GM23338 (cell line): ENCODE data around the gene ECE2. TPM values are rescaled to one million over a fixed set of nuclear protein-coding genes. Genes with fewer than 3 reads are reported as not detected.

ENCODE experiments used
- ATAC-seq: fragments of 200-7000 bp; cut with Tn5 transposase; 3 replicates; pipeline ENCODE4 v1.9.1; 2020
- DNase-seq: peaks from one replicate; pipeline ENCODE4 v3.0.0-alpha.2; 2015; ENCODE audit warnings: low spot score
- H2AFZ ChIP-seq: fragments of 200-600 bp; sonication (generic); 2 replicates; pipeline ENCODE4 v1.8.0; 2016; ENCODE audit warnings: antibody characterized with exemption, mild to moderate bottlenecking, moderate library complexity
- H3F3A ChIP-seq: fragments of 200-600 bp; sonication (generic); replicated peaks from 2 replicates; pipeline ENCODE4 v1.8.0; 2017; ENCODE audit warnings: antibody characterized with exemption, mixed run types, low read depth
- H3K27ac ChIP-seq: fragments of 200-600 bp; sonication (generic); 2 replicates; pipeline ENCODE4 v1.6.1; 2016; ENCODE audit warnings: low read depth
- H3K27me3 ChIP-seq: fragments of 200-600 bp; sonication (generic); 2 replicates; pipeline ENCODE4 v1.8.0; 2016; ENCODE audit warnings: mild to moderate bottlenecking, mixed run types, moderate library complexity; ENCODE audit not compliant: insufficient read depth
- H3K36me3 ChIP-seq: fragments of 200-600 bp; sonication (generic); 2 replicates; pipeline ENCODE4 v1.8.0; 2016; ENCODE audit warnings: mild to moderate bottlenecking; ENCODE audit not compliant: insufficient read depth
- H3K4me1 ChIP-seq: fragments of 200-600 bp; sonication (generic); 2 replicates; pipeline ENCODE4 v1.8.0; 2016; ENCODE audit warnings: mild to moderate bottlenecking, moderate library complexity; ENCODE audit not compliant: insufficient read depth
- H3K4me2 ChIP-seq: fragments of 200-600 bp; sonication (generic); 2 replicates; pipeline ENCODE4 v1.7.1; 2017; ENCODE audit warnings: mixed run types
- H3K4me3 ChIP-seq: fragments of 200-600 bp; sonication (generic); 2 replicates; pipeline ENCODE4 v1.6.1; 2016; ENCODE audit warnings: mixed run types
- H3K79me2 ChIP-seq: fragments of 200-600 bp; sonication (generic); replicated peaks from 2 replicates; pipeline ENCODE4 v1.8.0; 2017; ENCODE audit warnings: mild to moderate bottlenecking; ENCODE audit not compliant: insufficient read depth
- H3K9me2 ChIP-seq: fragments of 200-600 bp; sonication (generic); 2 replicates; pipeline ENCODE4 v1.8.0; 2017; ENCODE audit not compliant: insufficient read depth
- H4K20me1 ChIP-seq: fragments of 200-600 bp; sonication (generic); replicated peaks from 2 replicates; pipeline ENCODE4 v1.8.0; 2017; ENCODE audit warnings: mild to moderate bottlenecking; ENCODE audit not compliant: insufficient read depth
- H3K27ac Mint-ChIP-seq: 2 replicates; pipeline ENCODE4 v1.8.0; 2020; ENCODE audit warnings: inconsistent platforms, mild to moderate bottlenecking, moderate library complexity, mixed read lengths
- H3K27me3 Mint-ChIP-seq: 3 replicates; pipeline ENCODE4 v1.8.0; 2022; ENCODE audit warnings: low read depth, mild to moderate bottlenecking, moderate library complexity, mixed read lengths, inconsistent platforms; ENCODE audit not compliant: insufficient read depth, poor library complexity
- H3K36me3 Mint-ChIP-seq: 3 replicates; pipeline ENCODE4 v1.8.0; 2021; ENCODE audit warnings: low read depth, mild to moderate bottlenecking, inconsistent platforms, moderate library complexity, mixed read lengths
- H3K4me1 Mint-ChIP-seq: 3 replicates; pipeline ENCODE4 v1.8.0; 2020; ENCODE audit warnings: mild to moderate bottlenecking, inconsistent platforms, mixed read lengths
- H3K4me3 Mint-ChIP-seq: 3 replicates; pipeline ENCODE4 v1.8.0; 2021; ENCODE audit warnings: moderate library complexity, mild to moderate bottlenecking, inconsistent platforms, mixed read lengths
- H3K9me3 Mint-ChIP-seq: 3 replicates; pipeline ENCODE4 v1.8.0; 2020; ENCODE audit warnings: moderate library complexity, mild to moderate bottlenecking, inconsistent platforms, mixed read lengths
- CREB1 ChIP-seq: fragments of 250-450 bp; sonication (Bioruptor Pico); IDR thresholded peaks from 2 replicates; pipeline ENCODE4 v1.5.0; 2020; ENCODE audit warnings: low read depth, mild to moderate bottlenecking, moderate library complexity
- ZNF331 ChIP-seq: fragments of 250-450 bp; sonication (Bioruptor Pico); IDR thresholded peaks from 2 replicates; pipeline ENCODE4 v1.5.0; 2020; ENCODE audit warnings: low read depth, mild to moderate bottlenecking, moderate library complexity
- polyA plus RNA-seq: library from polyadenylated mRNA; unstranded; fragments of >200 nt; fragmentation: Nextera tagmentation; extraction: Ambion mirVana; gene quantifications from 2 replicates; pipeline ENCODE4 v1.2.1, GENCODE V29; 2016
- total RNA-seq: library from RNA; depleted of rRNA; stranded (reverse); fragments of >200 nt; shearing (Covaris generic); gene quantifications from 2 replicates; pipeline ENCODE4 v1.2.3, GENCODE V29; 2014
- TF ChIP-seq, protein P1 (sequence below): fragments of 250-450 bp; sonication (Bioruptor Pico); IDR thresholded peaks from 2 replicates; pipeline ENCODE4 v1.5.0; 2020; ENCODE audit warnings: mild to moderate bottlenecking, moderate library complexity
- TF ChIP-seq, protein P2 (sequence below), 2 experiments: fragments of 200-600 bp in 1 of 2; sonication (generic) in 1 of 2; conservative IDR thresholded peaks; 2 replicates each; pipeline versions ENCODE4 v1.5.1 to v1.6.1; 2016 to 2017; ENCODE audit warnings: antibody characterized with exemption in 2 of 2, low read depth in 2 of 2, mild to moderate bottlenecking in 2 of 2, moderate library complexity in 1 of 2

The ECE2 gene
- total and polyA plus RNA-seq, 2 experiments from 2014 or later: 0.24 to 0.48 TPM

DNA sequence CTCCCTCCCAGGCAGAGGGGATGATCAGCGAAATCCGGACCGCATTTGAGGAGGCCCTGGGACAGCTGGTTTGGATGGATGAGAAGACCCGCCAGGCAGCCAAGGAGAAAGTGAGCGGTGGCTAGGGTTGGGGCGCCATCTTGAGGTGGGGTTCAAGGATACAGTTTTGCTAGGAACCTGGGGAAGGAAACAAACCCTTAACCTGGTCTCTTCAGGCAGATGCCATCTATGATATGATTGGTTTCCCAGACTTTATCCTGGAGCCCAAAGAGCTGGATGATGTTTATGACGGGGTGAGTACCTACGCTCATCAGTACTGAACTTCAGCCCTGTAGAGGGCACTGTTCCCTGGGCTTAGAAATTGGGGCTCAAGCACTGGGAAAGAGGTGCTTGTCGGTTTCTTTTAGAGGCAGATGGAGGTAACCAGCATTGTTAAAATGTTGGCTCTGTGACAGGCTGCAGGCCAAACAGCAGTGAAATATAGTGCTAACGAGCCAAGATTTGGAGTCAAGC is 13.7 kb downstream of the ECE2 start (continued):
- TF ChIP-seq, protein P1, sequence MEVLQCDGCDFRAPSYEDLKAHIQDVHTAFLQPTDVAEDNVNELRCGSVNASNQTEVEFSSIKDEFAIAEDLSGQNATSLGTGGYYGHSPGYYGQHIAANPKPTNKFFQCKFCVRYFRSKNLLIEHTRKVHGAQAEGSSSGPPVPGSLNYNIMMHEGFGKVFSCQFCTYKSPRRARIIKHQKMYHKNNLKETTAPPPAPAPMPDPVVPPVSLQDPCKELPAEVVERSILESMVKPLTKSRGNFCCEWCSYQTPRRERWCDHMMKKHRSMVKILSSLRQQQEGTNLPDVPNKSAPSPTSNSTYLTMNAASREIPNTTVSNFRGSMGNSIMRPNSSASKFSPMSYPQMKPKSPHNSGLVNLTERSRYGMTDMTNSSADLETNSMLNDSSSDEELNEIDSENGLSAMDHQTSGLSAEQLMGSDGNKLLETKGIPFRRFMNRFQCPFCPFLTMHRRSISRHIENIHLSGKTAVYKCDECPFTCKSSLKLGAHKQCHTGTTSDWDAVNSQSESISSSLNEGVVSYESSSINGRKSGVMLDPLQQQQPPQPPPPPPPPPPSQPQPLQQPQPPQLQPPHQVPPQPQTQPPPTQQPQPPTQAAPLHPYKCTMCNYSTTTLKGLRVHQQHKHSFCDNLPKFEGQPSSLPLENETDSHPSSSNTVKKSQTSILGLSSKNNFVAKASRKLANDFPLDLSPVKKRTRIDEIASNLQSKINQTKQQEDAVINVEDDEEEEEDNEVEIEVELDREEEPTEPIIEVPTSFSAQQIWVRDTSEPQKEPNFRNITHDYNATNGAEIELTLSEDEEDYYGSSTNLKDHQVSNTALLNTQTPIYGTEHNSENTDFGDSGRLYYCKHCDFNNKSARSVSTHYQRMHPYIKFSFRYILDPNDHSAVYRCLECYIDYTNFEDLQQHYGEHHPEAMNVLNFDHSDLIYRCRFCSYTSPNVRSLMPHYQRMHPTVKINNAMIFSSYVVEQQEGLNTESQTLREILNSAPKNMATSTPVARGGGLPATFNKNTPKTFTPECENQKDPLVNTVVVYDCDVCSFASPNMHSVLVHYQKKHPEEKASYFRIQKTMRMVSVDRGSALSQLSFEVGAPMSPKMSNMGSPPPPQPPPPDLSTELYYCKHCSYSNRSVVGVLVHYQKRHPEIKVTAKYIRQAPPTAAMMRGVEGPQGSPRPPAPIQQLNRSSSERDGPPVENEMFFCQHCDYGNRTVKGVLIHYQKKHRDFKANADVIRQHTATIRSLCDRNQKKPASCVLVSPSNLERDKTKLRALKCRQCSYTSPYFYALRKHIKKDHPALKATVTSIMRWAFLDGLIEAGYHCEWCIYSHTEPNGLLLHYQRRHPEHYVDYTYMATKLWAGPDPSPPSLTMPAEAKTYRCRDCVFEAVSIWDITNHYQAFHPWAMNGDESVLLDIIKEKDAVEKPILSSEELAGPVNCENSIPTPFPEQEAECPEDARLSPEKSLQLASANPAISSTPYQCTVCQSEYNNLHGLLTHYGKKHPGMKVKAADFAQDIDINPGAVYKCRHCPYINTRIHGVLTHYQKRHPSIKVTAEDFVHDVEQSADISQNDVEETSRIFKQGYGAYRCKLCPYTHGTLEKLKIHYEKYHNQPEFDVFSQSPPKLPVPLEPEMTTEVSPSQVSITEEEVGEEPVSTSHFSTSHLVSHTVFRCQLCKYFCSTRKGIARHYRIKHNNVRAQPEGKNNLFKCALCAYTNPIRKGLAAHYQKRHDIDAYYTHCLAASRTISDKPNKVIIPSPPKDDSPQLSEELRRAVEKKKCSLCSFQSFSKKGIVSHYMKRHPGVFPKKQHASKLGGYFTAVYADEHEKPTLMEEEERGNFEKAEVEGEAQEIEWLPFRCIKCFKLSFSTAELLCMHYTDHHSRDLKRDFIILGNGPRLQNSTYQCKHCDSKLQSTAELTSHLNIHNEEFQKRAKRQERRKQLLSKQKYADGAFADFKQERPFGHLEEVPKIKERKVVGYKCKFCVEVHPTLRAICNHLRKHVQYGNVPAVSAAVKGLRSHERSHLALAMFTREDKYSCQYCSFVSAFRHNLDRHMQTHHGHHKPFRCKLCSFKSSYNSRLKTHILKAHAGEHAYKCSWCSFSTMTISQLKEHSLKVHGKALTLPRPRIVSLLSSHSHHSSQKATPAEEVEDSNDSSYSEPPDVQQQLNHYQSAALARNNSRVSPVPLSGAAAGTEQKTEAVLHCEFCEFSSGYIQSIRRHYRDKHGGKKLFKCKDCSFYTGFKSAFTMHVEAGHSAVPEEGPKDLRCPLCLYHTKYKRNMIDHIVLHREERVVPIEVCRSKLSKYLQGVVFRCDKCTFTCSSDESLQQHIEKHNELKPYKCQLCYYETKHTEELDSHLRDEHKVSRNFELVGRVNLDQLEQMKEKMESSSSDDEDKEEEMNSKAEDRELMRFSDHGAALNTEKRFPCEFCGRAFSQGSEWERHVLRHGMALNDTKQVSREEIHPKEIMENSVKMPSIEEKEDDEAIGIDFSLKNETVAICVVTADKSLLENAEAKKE (CRISPR knock-in tag): 0 out of 2 replicates have a peak, but pooled peaks have one; percentile 18

DNA sequence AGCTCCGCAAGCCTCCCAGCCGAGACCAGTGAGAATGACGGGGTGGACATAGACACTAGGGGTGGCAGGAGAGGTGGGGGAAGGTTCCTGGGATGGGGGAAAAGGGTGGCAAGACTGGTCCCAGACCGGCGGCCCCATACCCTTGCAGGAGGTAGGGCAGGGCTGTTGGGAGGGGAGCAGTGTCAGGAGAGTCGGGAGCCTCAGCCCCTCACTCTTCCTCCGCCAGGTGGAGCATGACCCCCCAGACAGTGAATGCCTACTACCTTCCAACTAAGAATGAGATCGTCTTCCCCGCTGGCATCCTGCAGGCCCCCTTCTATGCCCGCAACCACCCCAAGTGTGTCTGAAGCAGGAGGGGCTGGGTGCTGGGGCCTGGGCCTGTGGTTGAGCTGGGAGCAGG is 14.5 kb downstream of the ECE2 start:
- Histone ChIP-seq H3K36me3 (no peaks in the 10 kb centered on the region), H3K4me2 (no peak overlapping the region), H3K4me1 (no peaks in the 10 kb centered on the region), H2AFZ (no peak overlapping the region), H3K27me3 (no peaks in the 10 kb centered on the region), H4K20me1 (no peaks in the 10 kb centered on the region), H3K9me2 (no peaks in the 10 kb centered on the region), H3F3A (no peaks in the 10 kb centered on the region), H3K79me2 (no peaks in the 10 kb centered on the region), H3K27ac (no peak overlapping the region), H3K4me3 (no peak overlapping the region)
- Mint-ChIP-seq H3K27ac (no peak overlapping the region), H3K4me1 (0 out of 3 replicates have a peak, but pooled peaks cover 2% of the 10 kb centered on the region), H3K9me3 (no peaks in the 10 kb centered on the region), H3K27me3 (peaks cover 8% of the 10 kb centered on the region), H3K4me3 (no peak overlapping the region), H3K36me3 (no peaks in the 10 kb centered on the region)
- TF ChIP-seq ZNF331 (CRISPR knock-in tag) (no peak), CREB1 (CRISPR knock-in tag) (no peak)
- TF ChIP-seq, protein P2, sequence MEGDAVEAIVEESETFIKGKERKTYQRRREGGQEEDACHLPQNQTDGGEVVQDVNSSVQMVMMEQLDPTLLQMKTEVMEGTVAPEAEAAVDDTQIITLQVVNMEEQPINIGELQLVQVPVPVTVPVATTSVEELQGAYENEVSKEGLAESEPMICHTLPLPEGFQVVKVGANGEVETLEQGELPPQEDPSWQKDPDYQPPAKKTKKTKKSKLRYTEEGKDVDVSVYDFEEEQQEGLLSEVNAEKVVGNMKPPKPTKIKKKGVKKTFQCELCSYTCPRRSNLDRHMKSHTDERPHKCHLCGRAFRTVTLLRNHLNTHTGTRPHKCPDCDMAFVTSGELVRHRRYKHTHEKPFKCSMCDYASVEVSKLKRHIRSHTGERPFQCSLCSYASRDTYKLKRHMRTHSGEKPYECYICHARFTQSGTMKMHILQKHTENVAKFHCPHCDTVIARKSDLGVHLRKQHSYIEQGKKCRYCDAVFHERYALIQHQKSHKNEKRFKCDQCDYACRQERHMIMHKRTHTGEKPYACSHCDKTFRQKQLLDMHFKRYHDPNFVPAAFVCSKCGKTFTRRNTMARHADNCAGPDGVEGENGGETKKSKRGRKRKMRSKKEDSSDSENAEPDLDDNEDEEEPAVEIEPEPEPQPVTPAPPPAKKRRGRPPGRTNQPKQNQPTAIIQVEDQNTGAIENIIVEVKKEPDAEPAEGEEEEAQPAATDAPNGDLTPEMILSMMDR (conservative IDR thresholded peaks at IDR 0.05; ENCODE audit: low read depth in 2 of 2): peak; percentile 26 to 48
- DNase-seq (peak; percentile 50), ATAC-seq (peak; percentile 71)
